HG02798 (cell line): ENCODE results near the gene PIGN.
"Not testable (repeated sequence)": the region's sequence is repeated elsewhere in the genome, so short reads cannot be mapped to it uniquely, and the experiment has no call there.

Experiments
- ATAC-seq: cut with Tn5 transposase; IDR thresholded peaks from one replicate; pipeline ENCODE4 v1.9.1; 2021; ENCODE audit warnings: mild to moderate bottlenecking; ENCODE audit not compliant: unreplicated experiment, poor library complexity

Gene PIGN

GRCh38 chr18:62071071-62071470, 115.8 kb downstream of the PIGN start:
- no peak for ATAC-seq

DNA sequence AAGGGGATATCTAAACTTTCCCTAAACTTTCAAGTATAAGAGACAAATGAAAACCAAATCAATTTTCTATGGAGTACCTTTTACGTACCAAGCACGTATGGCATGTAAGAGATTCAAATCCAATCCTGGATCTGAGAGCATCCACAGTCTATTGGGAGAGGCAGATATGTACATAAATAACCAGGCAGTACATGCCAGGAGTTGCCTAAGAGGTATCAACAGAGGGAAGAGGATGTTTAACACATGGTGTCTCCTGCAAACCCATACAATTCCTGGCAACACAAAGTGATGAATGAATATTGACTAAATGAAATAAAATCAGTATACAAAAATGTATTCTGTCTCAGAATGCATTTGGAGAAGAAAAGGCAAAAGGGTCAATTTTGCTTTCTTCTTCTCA, 116.6 kb downstream of the PIGN start:
- ATAC-seq = no peak

GRCh38 chr18:62069556-62069955, 117.3 kb downstream of the PIGN start:
- ATAC-seq = no peak

- no peak for ATAC-seq
Observed at GRCh38 chr18:62066102-62066818, 120.6 kb downstream of the PIGN start.

DNA sequence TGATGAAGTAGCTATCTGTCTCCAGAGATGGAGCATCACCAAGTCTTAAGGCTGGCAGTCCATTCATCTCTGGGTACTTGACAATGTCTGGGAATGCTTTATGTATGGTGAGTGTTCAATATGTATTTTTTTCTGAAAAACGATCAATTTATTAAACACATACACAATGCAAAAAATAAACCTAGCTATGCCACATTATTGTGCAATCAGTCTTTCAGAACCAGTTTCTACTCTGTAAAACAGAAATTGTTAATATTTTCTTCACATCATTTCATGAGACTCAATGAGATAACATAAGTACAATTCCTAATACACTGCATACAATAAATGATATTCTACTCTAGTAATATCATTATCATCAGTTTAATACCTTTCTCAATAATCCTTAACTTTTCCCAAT, 122.5 kb downstream of the PIGN start:
- no peak for ATAC-seq

- ATAC-seq = no peak
Observed at GRCh38 chr18:62061821-62062478, 124.9 kb downstream of the PIGN start.

DNA sequence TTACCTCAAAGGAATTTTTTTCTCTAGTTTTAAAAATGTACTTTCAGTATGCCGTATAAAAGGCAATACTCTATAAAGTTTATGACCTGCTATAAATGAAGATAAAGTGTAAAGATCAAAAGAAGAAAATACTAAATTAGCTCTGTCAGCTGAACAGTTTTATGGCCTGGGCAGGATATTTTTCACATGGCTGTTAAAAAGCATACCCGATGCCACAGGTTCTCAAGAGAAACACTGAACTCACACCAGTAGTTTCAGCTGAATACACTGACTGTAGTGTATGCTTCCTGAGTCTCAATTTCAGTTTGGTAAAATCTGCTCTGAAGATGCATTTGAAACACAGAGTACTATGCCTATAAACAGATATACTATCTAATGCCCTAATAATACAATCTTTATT, 126.0 kb downstream of the PIGN start:
- ATAC-seq = no peak

GRCh38 chr18:62054929-62055498, 131.8 kb downstream of the PIGN start:
- no peak for ATAC-seq

DNA sequence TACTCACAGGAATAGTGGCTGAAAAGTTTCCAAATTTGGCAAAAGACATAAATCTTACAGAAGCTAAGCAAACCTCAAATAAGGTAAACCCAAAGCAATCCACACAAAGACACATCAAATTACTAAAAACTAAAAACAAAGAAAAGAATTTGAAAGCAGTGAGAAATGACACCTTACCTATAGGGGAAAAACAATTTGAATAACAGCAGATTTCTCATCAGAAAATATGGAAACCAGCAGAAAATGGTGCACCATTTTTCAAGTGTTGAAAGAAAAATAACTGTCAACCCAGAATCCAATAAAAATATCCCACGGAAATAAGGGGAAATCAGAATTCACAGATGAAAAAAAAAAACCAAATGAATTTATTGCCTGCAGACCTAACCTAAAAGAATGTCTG, 138.6 kb downstream of the PIGN start:
- no peak for ATAC-seq

DNA sequence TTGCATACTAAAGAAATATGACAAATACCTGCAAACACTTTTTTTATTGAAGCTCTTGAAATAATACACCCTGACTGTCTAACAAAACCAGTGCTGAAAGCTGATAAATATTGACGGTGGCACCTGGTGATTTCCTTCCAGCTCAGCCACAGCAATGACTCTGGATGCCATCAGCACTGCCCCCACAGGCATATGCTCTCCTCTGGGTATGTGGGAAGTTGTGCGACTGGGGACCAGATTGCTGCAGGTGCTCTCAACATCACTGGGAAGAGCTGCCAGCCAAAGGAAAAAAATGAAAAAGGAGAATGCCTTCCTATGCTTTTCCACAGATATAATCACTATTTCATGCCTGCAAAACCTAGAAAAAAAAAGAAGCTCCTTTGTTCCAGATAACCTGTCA, 141.5 kb downstream of the PIGN start:
- ATAC-seq = no peak

DNA sequence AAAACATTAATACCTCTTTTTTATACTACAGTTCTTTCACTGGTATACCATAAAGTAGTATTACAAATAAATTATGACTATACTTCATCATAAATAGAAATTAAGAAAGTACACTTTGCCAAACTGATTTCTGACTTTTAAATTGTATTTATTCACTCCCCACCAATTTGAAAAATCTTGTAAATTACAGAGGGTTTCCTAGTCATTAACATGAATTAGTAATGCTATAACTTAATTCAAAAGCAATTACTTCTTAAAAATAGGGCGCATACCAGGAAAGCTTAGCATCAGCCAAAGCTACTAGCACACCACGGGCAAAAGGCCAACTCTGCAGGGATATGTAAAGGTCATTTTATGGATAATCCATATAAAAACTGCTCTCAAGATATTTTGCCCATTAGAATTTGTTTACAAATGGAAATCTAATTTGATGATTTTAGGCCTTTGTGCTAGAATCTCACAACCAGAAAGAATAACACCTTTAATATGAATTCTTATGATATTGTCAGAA, 142.3 kb downstream of the PIGN start:
- no peak for ATAC-seq

DNA sequence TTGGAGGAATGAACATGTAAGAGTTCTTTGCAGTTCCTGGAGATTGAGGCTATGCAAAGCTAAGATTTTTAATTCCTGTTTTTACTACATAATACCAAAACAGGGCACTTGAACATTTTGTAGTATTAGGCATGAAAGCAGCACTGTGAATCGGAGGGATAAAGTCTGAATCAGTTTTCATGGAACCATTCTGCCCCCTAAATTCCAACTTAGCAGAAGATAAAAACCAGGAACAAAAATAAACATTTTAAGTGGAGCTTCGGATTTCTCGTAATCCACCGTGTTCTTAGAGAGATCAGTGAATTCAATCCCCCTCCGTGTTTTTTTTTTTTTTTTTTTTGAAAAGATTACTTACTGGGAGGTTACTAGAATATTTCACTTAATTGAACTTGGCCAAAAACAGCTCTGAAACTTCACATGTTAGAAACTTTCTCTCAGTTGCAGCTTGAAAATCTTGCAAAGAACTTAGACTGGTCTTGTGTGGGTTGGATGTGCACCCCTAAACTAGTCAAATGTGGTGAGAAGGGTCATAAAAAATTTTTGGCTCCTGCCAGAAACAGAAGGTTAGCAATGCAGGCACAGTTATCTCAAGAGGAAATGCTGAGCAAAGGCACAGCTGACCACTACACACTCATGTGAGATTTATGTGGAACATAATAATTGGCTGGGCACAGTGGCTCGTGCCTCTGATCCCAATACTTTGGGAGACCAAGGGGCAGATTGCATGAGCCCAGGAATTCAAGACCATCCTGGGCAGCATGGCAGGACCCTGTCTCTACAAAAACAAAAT, 148.7 kb downstream of the PIGN start:
- ATAC-seq = no peak

- no peak for ATAC-seq
Observed at GRCh38 chr18:62037012-62037742, 149.7 kb downstream of the PIGN start.

DNA sequence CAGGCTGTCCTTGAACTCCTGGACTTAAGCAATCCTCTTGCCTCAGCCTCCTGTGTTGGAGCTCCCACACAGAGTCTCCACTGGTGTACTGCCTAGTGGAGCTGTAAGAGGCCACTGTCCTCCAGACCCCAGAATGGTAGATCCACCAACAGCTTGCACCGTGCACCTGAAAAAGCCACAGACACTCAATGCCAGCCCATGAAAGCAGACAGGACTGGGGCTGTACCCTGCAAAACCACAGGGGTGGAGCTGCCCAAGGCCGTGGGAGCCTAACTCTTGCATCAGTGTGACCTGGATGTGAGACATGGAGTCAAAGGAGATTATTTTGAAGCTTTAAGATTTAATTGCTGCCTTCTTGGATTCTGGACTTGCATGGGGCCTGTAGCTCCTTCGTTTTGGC, 152.6 kb downstream of the PIGN start:
- not testable (repeated sequence) for ATAC-seq

- ATAC-seq = no peak
Observed at GRCh38 chr18:62033756-62034155, 153.1 kb downstream of the PIGN start.

DNA sequence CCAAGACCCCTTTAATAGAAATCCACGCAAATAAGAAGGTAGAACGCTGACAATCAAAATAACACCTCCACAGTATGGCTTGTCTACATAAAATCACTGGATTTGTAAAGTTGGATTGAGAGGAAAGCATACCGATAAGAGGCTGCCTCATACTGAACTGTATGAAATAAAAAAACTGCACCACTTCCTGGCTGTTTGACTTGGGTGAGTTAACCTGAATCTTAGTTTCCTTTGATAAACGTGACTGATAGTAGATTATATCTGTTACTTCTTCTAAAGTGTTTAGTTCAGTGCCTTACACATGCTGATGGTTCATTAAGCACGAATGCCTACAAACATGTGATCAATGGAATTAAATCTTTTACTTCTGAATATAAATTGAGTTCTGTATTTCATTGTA, 153.6 kb downstream of the PIGN start:
- ATAC-seq = no peak

- no peak for ATAC-seq
Observed at GRCh38 chr18:62030091-62030985, 156.5 kb downstream of the PIGN start.

DNA sequence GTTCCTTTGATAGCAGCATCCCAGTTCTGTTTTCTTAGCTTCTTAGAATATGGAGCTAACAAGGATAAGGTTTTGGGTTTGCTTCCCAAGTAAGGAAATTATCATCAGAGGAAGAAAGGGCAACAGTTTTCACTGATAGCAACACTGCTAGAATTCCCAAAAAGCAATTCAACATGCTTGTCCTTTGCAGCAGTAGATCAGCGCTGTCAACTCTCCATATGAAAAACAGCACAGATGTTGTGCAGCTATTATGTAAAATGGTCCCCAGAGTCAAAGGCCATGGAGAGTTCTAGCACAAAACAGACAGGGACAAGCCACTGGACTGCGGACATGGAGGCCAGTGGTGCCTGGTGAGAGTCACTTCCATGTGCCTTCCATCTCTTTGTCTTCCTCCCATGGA, 158.1 kb downstream of the PIGN start:
- ATAC-seq = no peak

DNA sequence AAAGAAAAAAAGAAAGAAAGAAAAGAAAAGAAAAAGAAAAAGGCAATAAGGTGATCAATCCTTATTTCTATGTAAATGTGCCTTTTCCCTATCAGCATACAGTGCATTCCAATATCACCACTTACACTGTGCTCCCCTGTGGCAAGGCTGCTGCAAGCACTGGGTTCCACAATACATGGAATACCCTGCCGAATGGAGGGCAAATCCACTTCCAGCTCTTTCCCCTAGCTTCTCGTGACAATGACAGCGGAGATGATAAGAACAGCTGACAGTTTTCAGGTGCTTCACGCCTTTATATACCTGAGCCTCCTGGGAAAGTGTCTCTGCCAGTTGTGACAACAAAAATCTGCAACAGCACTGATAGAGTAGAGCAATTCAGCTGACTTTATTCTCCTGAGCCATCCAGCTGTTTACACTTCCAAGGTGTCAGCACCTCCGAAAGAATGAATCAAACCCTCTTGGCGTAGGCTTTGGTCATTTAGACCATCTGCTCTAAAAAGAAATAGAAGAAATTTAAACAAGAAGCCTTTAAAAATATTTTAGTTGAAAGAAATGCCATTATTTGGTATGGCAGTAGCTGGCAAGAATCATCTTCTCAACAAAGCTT, 158.8 kb downstream of the PIGN start:
- ATAC-seq = no peak
